HCT116 (cell line): Measurements from ENCODE around the gene PHTF1. TPM values are rescaled to one million over a fixed set of nuclear protein-coding genes. Genes with fewer than 3 reads are reported as not detected.

Experiments used
- ATAC-seq: fragments of 200-7000 bp; cut with Tn5 transposase; 2 replicates; pipeline ENCODE4 v1.9.1; 2020; ENCODE audit warnings: mild to moderate bottlenecking, moderate library complexity
- BruUV-seq: library from RNA; stranded (reverse); fragments of 400-500 nt; replicated peaks from 2 replicates; lab custom pipeline; 2021; lab: Mats Ljungman, UMichigan
- CTCF ChIA-PET: fragments of 300-600 bp; sonication (Branson Sonifier 250); formaldehyde crosslinking; loops from one replicate; lab custom pipeline; 2021; ENCODE audit warnings: antibody characterized with exemption; lab: Charles Lee
- POLR2A ChIA-PET: fragments of 300-600, 350-600 bp; sonication (Branson Sonifier 250); formaldehyde crosslinking; loops from one replicate; lab custom pipeline; 2021; ENCODE audit warnings: antibody characterized with exemption; lab: Charles Lee
- RAD21 ChIA-PET, 2 experiments: fragments of 300-600 bp; sonication (Branson Sonifier 250); formaldehyde crosslinking; loops; one replicate each; lab custom pipeline; 2023; ENCODE audit warnings: low total read pairs in 2 of 2; ENCODE audit not compliant: uncharacterized antibody in 2 of 2, unreplicated experiment in 2 of 2, low non-redundant PET in 1 of 2; lab: Charles Lee
- DNase-seq: peaks from one replicate; pipeline ENCODE4 v3.0.0-alpha.2; 2010; ENCODE audit warnings: low read depth, low spot score
- H2AFZ ChIP-seq: fragments of 200-600 bp; shearing (Covaris generic), sonication (generic); 2 replicates; pipeline ENCODE4 v1.6.1; 2017; ENCODE audit warnings: low read depth, mixed run types, mixed read lengths, antibody characterized with exemption, low read length; ENCODE audit not compliant: poor library complexity, severe bottlenecking
- H3K27ac ChIP-seq: 2 replicates; pipeline ENCODE4 v1.5.1; 2012; ENCODE audit warnings: low read depth, low read length
- H3K27me3 ChIP-seq: fragments of 200-600 bp; sonication (generic); 2 replicates; pipeline ENCODE4 v1.6.1; 2016; ENCODE audit warnings: mixed run types, low read length, mixed read lengths; ENCODE audit not compliant: insufficient read depth
- H3K36me3 ChIP-seq, 2 experiments: fragments of 200-500 bp in 1 of 2; fragments of 200-600 bp in 1 of 2; sonication (Bioruptor generic) in 1 of 2; sonication (generic) in 1 of 2; 2 replicates each; pipeline versions ENCODE4 v1.5.1 to v1.6.1; 2014 to 2016; ENCODE audit warnings: low read length in 2 of 2, inconsistent platforms in 1 of 2, mixed read lengths in 1 of 2, mixed run types in 1 of 2; ENCODE audit not compliant: insufficient read depth in 2 of 2, control insufficient read depth in 1 of 2
- H3K4me1 ChIP-seq, 2 experiments: fragments of 200-600 bp in 1 of 2; sonication (generic) in 1 of 2; 2 replicates each; pipeline versions ENCODE4 v1.5.1 to v1.6.1; 2012 to 2017; ENCODE audit warnings: low read length in 2 of 2, inconsistent platforms in 1 of 2, mild to moderate bottlenecking in 1 of 2, mixed read lengths in 1 of 2, mixed run types in 1 of 2, moderate library complexity in 1 of 2; ENCODE audit not compliant: insufficient read depth in 2 of 2, control insufficient read depth in 1 of 2
- H3K4me2 ChIP-seq: fragments of 200-600 bp; sonication (generic); 2 replicates; pipeline ENCODE4 v1.6.1; 2017; ENCODE audit warnings: mixed run types, low read length, mixed read lengths
- H3K4me3 ChIP-seq, 2 experiments: fragments of 200-600 bp in 1 of 2; sonication (generic) in 1 of 2; replicated peaks in 1 of 2; 2 replicates each; pipeline ENCODE4 v1.5.1; 2011 to 2016; ENCODE audit warnings: low read length in 2 of 2, control low read depth in 1 of 2, low read depth in 1 of 2, mild to moderate bottlenecking in 1 of 2, mixed read lengths in 1 of 2, mixed run types in 1 of 2
- H3K79me2 ChIP-seq: fragments of 200-600 bp; sonication (generic); 2 replicates; pipeline ENCODE4 v1.6.1; 2017; ENCODE audit warnings: mild to moderate bottlenecking, mixed run types, low read length, moderate library complexity, mixed read lengths; ENCODE audit not compliant: insufficient read depth
- H3K9ac ChIP-seq: fragments of 200-600 bp; sonication (generic); 2 replicates; pipeline ENCODE4 v1.6.1; 2016; ENCODE audit warnings: low read length, mixed read lengths
- H3K9me2 ChIP-seq: fragments of 200-600 bp; sonication (generic), shearing (Covaris generic); 2 replicates; pipeline ENCODE4 v1.6.1; 2017; ENCODE audit warnings: mixed run types, mild to moderate bottlenecking, moderate library complexity; ENCODE audit not compliant: insufficient read depth
- H3K9me3 ChIP-seq, 2 experiments: fragments of 200-500 bp in 1 of 2; fragments of 200-600 bp in 1 of 2; sonication (Bioruptor generic) in 1 of 2; sonication (generic) in 1 of 2; 2 replicates each; pipeline ENCODE4 v1.6.1; 2014 to 2017; ENCODE audit warnings: low read length in 2 of 2, mixed read lengths in 2 of 2, inconsistent platforms in 1 of 2, low read depth in 1 of 2, mild to moderate bottlenecking in 1 of 2, mixed run types in 1 of 2, moderate library complexity in 1 of 2; ENCODE audit not compliant: control insufficient read depth in 1 of 2, insufficient read depth in 1 of 2
- H4K20me1 ChIP-seq: fragments of 200-600 bp; sonication (generic), shearing (Covaris generic); 2 replicates; pipeline ENCODE4 v1.6.1; 2017; ENCODE audit warnings: mixed run types, mild to moderate bottlenecking, moderate library complexity; ENCODE audit not compliant: insufficient read depth
- CBX3 ChIP-seq: IDR thresholded peaks from 2 replicates; pipeline ENCODE4 v1.6.1; 2012; ENCODE audit warnings: low read depth
- EGR1 ChIP-seq: IDR thresholded peaks from 2 replicates; pipeline ENCODE4 v1.6.1; 2012; ENCODE audit warnings: low read depth
- EZH2 ChIP-seq: fragments of 200-600 bp; sonication (generic); IDR thresholded peaks from 2 replicates; pipeline ENCODE4 v1.6.1; 2017; ENCODE audit warnings: antibody characterized with exemption, mixed run types
- EZH2phosphoT487 ChIP-seq: fragments of 200-600 bp; IDR thresholded peaks from 2 replicates; pipeline ENCODE4 v1.6.1; 2018; ENCODE audit warnings: antibody characterized with exemption, borderline replicate concordance
- JUND ChIP-seq: IDR thresholded peaks from 2 replicates; pipeline ENCODE4 v1.6.1; 2012
- RAD21 ChIP-seq: IDR thresholded peaks from 2 replicates; pipeline ENCODE4 v1.6.1; 2012; ENCODE audit warnings: low read depth, mild to moderate bottlenecking
- REST ChIP-seq: IDR thresholded peaks from 2 replicates; pipeline ENCODE4 v1.6.1; 2012; ENCODE audit warnings: low read depth
- SRF ChIP-seq: IDR thresholded peaks from 2 replicates; pipeline ENCODE4 v1.6.1; 2012; ENCODE audit warnings: low read depth
- TCF7L2 ChIP-seq: IDR thresholded peaks from 2 replicates; pipeline ENCODE4 v1.7.0; 2011; ENCODE audit warnings: borderline replicate concordance, inconsistent platforms; ENCODE audit not compliant: insufficient read depth, insufficient read length; ENCODE audit errors: extremely low read depth
- YY1 ChIP-seq: IDR thresholded peaks from 2 replicates; pipeline ENCODE4 v1.6.1; 2011; ENCODE audit warnings: low read length, low read depth, moderate library complexity, mild to moderate bottlenecking; ENCODE audit not compliant: insufficient replicate concordance; ENCODE audit errors: extremely low read depth
- ZFX ChIP-seq: fragments of 450-650 bp; IDR thresholded peaks from 2 replicates; pipeline ENCODE4 v1.6.1; 2017
- ZNF274 ChIP-seq: fragments of 200-500 bp; sonication (Bioruptor generic); IDR thresholded peaks from 2 replicates; pipeline ENCODE4 v1.6.1; 2014; ENCODE audit warnings: mild to moderate bottlenecking, low read depth, low read length, inconsistent platforms
- intact Hi-C: fragments of 100-400 bp; cut with micrococcal nuclease; formaldehyde crosslinking; loops from 2 replicates; pipeline ENCODE4 v1.10.0; 2022
- total RNA-seq: library from RNA; stranded (reverse); gene quantifications from one replicate; pipeline ENCODE4 v1.2.1, GENCODE V29; 2021; ENCODE audit not compliant: unreplicated experiment
- TF ChIP-seq, protein P1 (sequence below): IDR thresholded peaks from 2 replicates; pipeline ENCODE4 v1.6.1; 2011; ENCODE audit warnings: mild to moderate bottlenecking, low read length, moderate library complexity; ENCODE audit not compliant: insufficient replicate concordance; ENCODE audit errors: extremely low read depth
- TF ChIP-seq, protein P2 (sequence below): IDR thresholded peaks from 2 replicates; pipeline ENCODE4 v1.6.1; 2012

PHTF1 gene
- total RNA-seq, 1 experiment from 2014 or later, result 11.4 TPM

- RAD21 ChIA-PET, result no interaction called here
- POLR2A ChIA-PET, result no interaction called here
- no peak overlapping the region for H3K27ac ChIP-seq
- no peaks in the 10 kb centered on the region for H3K27me3 ChIP-seq
- DNase-seq (no peak), ATAC-seq (no peak)
- no peaks in the 10 kb centered on the region for H3K4me1 ChIP-seq
- H3K79me2 ChIP-seq, result no peaks in the 10 kb centered on the region
- intact Hi-C loops, result no loop called here
- H2AFZ ChIP-seq, result no peak overlapping the region
- TF ChIP-seq ZNF274 (no peak), REST (no peak), CBX3 (no peak), SRF (no peak), EZH2phosphoT487 (no peak), YY1 (no peak), JUND (no peak), EZH2 (no peak), TCF7L2 (no peak), EGR1 (no peak), ZFX (no peak), RAD21 (no peak)
- TF ChIP-seq, protein P1, sequence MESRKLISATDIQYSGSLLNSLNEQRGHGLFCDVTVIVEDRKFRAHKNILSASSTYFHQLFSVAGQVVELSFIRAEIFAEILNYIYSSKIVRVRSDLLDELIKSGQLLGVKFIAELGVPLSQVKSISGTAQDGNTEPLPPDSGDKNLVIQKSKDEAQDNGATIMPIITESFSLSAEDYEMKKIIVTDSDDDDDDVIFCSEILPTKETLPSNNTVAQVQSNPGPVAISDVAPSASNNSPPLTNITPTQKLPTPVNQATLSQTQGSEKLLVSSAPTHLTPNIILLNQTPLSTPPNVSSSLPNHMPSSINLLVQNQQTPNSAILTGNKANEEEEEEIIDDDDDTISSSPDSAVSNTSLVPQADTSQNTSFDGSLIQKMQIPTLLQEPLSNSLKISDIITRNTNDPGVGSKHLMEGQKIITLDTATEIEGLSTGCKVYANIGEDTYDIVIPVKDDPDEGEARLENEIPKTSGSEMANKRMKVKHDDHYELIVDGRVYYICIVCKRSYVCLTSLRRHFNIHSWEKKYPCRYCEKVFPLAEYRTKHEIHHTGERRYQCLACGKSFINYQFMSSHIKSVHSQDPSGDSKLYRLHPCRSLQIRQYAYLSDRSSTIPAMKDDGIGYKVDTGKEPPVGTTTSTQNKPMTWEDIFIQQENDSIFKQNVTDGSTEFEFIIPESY, result no peak
- TF ChIP-seq, protein P2, sequence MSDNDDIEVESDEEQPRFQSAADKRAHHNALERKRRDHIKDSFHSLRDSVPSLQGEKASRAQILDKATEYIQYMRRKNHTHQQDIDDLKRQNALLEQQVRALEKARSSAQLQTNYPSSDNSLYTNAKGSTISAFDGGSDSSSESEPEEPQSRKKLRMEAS, result no peak
- TF ChIP-seq, all 23 proteins: peak for 0
- CTCF ChIA-PET, result no interaction called here
- H3K9ac ChIP-seq, result no peak overlapping the region
- BruUV-seq, result no TSS peak
- no peak overlapping the region for H3K4me3 ChIP-seq
- no peak overlapping the region for H3K4me2 ChIP-seq
- no peaks in the 10 kb centered on the region for H4K20me1 ChIP-seq
- no peaks in the 10 kb centered on the region for H3K9me3 ChIP-seq
- no peaks in the 10 kb centered on the region for H3K36me3 ChIP-seq
- no peaks in the 10 kb centered on the region for H3K9me2 ChIP-seq
Observed at GRCh38 chr1:113647164-113647563, 112.1 kb downstream of the PHTF1 start.

Other genes with a start within 250 kb of the PHTF1 start
- 16.6 TPM for gene RSBN1, start 53.0 kb upstream of the PHTF1 start, total RNA-seq
- 0.17 TPM for gene PTPN22, start 112.2 kb upstream of the PHTF1 start, total RNA-seq
- 0.54 TPM for gene BCL2L15, start 128.1 kb upstream of the PHTF1 start, total RNA-seq
- 11.1 TPM for gene AP4B1, start 145.3 kb upstream of the PHTF1 start, total RNA-seq
- 13.4 TPM for gene DCLRE1B, start 145.8 kb upstream of the PHTF1 start, total RNA-seq
- gene HIPK1, start 169.8 kb upstream of the PHTF1 start, total RNA-seq, result 40.1 TPM
- 0.25 TPM for gene OLFML3, start 220.0 kb upstream of the PHTF1 start, total RNA-seq